HG03135 (cell line): ENCODE results near the gene ZNF665.
"Not testable (repeated sequence)": the region's sequence is repeated elsewhere in the genome, so short reads cannot be mapped to it uniquely, and the experiment has no call there.

Experiments
- ATAC-seq: cut with Tn5 transposase; IDR thresholded peaks from one replicate; pipeline ENCODE4 v1.9.1; 2021; ENCODE audit warnings: mild to moderate bottlenecking, moderate library complexity; ENCODE audit not compliant: unreplicated experiment

The ZNF665 gene

DNA sequence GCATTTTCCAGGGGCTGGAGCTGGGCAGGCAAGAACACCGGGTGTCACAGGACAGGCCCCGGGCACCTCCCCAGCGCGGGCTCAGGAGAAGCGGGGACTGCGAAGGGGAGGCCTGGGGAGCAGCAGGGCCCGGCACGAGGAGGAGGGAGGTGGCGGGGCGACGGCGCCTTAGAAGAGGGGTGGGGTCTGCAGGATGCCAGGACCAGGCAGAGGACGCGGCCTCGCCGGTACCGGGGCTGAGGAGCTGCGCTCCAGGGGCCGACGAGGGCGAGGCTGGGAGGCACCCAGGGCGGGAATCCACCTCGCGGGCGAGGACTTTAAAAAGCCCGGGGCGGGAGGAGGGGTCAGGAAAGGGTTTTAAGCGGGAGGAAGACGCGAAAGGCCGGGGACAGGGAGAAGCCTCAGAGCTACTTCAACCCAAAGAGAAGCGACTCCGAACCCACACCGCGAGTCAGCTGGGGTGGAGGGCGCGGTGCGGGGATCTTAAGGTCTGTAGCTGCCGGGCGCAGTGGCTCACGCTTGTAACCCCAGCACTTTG, 35.0 kb downstream of the ZNF665 start:
- ATAC-seq = no peak

DNA sequence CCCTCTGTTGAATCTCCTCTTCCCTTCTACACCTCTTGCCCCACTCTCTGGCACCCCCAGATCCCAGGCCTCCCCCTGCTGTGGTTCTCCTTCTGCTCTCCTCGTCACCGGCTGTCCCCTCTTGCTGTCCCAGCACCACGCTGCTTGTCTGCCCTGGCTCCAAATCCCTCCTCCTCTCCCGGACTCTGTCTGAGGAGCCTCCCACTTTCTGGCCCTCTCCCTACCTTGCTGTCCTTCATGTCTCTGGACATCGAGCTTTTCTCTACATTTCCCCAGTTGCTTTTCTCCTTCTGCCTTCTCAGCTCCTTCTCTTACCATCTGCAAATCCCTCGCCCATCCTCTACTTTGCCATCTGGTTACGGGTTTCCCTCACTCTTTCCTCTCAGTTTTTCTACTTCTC, 35.5 kb downstream of the ZNF665 start:
- ATAC-seq = no peak

DNA sequence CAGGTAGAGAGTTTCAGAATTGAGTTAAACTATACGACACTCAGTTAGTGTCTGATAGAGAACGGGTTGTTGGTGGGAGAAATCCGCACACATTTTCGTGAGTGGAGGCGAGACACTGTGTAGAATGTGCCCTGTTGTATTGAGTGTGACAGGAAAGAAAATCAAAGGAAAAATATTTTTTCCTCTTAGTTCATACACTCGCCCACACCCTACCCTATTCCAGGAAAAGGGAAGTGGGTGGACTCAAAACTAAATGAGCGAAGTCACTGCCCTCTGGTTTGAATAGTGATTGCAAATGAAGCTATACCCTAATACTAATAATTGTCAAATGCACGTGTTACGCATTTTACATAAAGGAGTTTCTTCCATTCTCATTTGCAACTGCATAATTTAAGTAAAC, 36.3 kb downstream of the ZNF665 start:
- ATAC-seq = no peak

DNA sequence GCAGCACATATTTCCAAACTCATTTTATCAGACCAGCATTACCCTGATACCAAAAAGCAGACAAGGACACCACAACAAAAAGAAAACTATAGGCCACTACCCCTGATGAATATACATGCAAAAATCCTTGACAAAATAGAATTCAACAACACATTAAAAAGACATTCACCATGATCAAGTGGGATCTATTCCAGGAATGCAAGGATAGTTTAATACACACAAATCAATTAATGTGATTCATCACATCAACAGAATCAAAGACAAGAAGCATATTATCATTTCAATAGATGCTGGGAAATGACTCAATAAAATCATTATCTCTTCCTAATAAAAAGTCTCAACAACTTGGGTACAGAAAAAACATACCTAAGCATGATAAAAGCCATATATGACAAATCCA, 45.5 kb downstream of the ZNF665 start:
- ATAC-seq = no peak

DNA sequence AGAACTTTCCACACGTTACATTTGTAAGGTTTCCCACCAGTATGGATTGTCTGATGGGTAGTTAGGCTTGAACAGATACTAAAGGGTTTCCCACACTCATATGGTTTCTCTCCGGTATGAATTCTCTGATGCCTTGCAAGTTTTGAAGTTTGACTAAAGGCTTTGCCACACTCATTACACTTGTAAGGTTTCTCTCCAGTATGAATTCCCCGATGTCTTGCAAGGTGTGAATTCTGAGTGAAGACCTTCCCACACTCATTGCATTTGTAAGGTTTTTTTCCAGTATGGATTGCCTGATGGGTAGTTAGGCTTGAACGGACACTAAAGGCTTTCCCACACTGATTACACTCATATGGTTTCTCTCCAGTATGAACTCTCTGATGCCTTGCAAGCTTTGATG, 52.8 kb downstream of the ZNF665 start:
- ATAC-seq = no peak

DNA sequence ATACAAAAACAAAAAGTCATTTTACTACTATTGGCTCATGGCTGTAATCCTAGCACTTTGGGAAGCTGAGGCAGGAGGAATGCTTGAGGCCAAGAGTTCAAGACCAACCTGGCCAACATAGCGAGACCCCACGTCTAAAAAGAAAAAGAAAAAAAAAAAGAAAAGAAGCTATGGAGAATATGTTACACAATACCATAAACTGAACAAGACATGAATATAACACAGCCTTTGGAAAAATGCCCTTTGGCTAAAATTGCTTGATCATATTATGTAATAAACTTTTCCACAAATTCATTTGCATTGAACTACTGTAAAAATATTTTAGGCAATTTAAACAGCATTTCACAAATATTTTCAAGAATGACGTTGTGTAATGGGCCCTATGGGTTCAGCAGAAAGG, 56.7 kb downstream of the ZNF665 start:
- ATAC-seq = no peak

DNA sequence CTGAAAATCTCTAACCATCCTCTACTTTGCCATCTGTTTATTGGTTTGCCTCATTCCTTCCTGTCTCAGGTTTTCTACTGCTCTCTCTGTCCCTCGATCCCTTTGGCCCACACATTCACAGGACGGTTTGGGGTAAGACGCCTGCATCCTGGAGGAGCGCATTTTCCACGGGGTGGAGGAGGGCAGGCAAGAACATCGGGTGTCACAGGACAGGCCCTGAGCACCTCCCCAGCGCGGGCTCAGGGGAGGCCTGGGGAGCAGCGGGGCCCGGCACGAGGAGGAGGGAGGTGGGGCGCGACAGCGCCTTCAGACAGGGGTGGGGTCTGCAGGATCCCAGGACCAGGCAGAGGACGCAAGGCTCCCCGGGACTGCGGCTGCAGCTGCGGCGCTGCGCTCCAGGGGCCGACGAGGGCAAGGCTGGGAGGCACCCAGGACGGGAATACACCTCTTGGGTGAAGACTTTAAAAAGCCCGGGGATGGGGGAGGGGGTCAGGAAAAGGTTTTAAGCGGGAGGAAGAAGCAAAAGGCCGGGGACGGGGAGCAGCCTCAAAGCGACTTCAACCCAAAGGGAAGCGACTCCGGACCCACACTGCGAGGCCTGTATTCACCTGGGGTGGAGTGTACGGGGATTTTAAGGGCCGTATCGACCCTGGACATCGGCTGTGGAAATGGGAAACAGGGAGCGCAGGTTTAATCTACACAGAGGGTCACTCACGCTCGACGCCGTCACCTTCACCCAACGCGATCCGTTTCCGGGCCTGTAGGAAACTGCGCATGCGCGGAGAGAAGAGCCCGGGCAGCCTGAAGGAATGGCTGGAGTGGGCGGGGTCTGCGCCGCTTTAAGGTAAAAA, 60.8 kb downstream of the ZNF665 start, which contains the start of gene ZNF415:
Gene ZNF415 (minus strand): TSS at position 770 of the 851 bp plus-strand sequence. CDS start 10,234 bp downstream, outside the sequence.
- ATAC-seq = no peak

DNA sequence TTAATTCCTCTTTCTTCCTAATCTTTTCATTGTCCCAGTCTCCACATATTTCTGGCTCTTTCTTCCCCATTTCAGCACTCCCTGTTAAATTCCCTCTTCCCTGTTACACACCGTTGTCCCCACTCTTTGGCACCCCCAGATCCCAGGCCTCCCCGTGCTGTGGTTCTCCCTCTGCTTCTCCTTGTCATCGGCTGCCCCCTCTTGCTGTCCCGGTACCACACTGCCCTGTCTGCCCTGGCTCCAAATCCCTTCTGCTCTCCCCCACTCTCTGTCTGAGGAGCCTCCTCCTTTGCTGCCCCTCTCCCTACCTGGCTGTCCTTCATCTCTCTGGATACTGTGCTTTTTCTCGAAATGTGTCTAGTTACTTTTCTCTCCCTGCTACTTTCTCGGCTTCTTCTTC, 61.4 kb downstream of the ZNF665 start:
- ATAC-seq = no peak

DNA sequence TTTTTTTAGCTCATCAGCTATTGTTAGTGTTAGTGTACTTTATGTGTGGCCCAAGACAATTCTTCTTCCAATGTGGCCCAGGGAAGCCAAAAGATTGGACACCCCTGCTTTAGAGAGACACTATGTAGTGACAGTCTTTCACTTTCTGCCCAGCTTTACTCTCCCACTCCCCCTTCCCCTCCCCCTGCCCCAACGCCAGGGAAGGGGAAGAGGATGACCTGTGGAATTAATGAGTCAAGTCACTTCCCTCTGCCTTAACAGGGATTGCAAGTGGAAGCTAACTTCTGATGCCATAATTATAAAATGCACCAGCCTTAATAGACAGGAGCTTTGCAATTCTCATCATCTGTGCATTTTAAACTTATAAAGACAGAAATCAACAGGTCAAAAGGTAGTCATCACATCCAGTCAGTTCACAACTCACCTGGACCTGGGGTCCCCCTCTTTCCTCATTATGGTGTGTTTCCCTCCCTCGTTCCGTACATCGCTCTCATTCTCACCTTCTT, 62.0 kb downstream of the ZNF665 start:
- ATAC-seq = no peak

DNA sequence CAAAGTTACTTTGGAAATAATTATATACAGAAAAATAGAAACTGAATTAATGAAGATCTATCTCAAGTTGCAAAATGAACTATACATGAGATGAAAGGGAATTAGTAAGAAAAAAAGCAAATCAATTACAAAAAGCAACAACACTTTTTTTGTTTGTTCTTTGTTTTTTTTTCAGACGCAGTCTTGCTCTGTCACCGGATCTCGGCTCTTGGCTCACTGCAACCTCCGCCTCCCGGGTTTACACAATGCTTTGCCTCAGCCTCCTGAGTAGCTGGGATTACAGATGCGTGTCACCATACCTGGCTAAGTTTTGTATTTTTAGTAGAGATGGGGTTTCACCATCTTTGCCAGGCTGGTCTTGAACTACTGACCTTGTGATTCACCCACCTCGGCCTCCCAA, 62.7 kb downstream of the ZNF665 start:
- no peak for ATAC-seq

DNA sequence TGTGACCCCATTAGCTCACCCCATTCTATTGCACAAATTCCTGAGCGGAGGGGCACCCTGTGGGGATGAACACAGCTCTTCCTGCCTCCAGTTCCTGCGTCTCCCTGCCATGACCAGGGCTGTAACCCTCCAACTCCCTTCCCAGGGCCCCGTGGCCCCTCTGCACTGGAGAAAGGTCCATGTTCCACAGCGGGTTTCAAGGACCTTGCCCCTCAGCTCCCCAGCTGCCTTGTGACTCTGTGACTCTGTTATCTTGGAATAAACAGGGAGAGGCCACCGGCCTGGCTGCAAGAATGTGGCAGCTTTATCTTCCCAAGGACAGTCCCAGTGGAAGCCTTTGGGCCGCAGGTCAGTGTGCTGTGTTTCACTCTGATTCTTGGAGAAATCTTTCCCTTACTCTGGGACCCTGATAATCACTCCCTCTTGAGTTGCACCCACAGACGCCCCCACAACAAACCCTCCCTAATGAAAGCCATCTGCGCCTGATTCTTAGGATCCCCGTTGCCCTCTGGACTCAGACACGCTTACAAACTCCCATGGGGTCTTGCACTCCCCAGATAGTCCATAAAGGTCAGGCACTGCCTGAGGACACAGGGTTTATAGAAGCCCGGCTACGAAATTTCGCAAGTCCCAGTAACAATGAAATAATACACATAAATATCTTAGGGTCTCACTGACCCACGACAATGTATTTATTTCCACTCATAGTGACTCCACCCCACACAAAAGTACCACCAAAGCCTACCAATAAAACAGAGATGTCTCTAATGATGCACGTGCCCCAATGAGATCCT, 66.2 kb downstream of the ZNF665 start:
- not testable (repeated sequence) for ATAC-seq

DNA sequence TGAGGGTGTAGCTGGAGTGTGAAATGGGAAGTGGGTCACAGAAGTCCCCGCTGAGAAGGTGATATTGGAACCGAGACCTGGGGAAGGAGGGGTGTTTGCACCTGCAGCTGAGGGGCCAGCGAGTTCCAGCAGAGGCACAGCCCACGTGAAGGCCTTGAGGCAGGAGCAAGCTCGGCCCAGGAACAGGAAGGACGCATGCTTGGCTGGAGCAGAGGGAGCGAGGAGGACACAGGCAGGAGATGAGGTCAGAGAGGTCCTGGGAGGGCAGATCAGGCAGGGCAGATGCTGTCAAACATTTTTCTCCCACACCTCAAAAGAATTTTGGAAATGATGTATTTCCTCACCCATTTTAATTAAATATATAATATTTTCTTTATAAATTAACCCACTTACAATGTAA, 69.8 kb downstream of the ZNF665 start:
- no peak for ATAC-seq
